ENCODE measurements around the gene IPO7. TPM values are rescaled to one million over a fixed set of nuclear protein-coding genes. Genes with fewer than 3 reads are reported as not detected.

The IPO7 gene
- total and polyA plus RNA-seq, 2 of the 13 experiments (the other 11 are each of a cell fraction or from before 2014, with no cell fraction given): 59.4 to 98.4 TPM

- Histone ChIP-seq H3K27me3 (ENCODE audit: control insufficient read depth in 1 of 2, insufficient read depth in 2 of 2, low read length in 2 of 2) (no peaks in the 10 kb centered on the region), H3K36me3 (replicated peaks in 1 of 2; ENCODE audit: control insufficient read depth in 1 of 2, insufficient read depth in 2 of 2, low read length in 2 of 2) (peaks cover 3 to 14% of the 10 kb centered on the region in 2 experiments; a peak in 3 of 5 replicates), H2AFZ (ENCODE audit: low read length) (no peak overlapping the region), H3K4me1 (ENCODE audit: insufficient read depth, low read length) (no peaks in the 10 kb centered on the region), H3K79me2 (ENCODE audit: insufficient read depth, low read length) (no peaks in the 10 kb centered on the region), H3K4me3 (replicated peaks in 1 of 3; ENCODE audit: insufficient read depth in 1 of 3, low read depth in 2 of 3, low read length in 3 of 3) (no peak overlapping the region), H3K27ac (ENCODE audit: extremely low read length, insufficient read depth, low read length) (no peak overlapping the region), H3K4me2 (ENCODE audit: low read depth, low read length) (no peak overlapping the region), H3K9me3 (ENCODE audit: low read length) (no peaks in the 10 kb centered on the region), H4K20me1 (ENCODE audit: insufficient read depth, low read length) (no peaks in the 10 kb centered on the region), H3K9ac (ENCODE audit: insufficient read depth, low read depth, low read length) (no peak overlapping the region)
- ATAC-seq (peak; percentile 13; the same call in 1 of the 3 replicates), FAIRE-seq (no peak), DNase-seq (ENCODE audit: low spot score) (no peak)
- no TSS peak for BruUV-seq (replicated peaks)
- WGBS (ENCODE audit: low lambda C conversion rate): 96% methylated on average over 9 of the region's 9 CpGs
- in situ Hi-C loops (cut with HindIII; ENCODE audit: extremely low pct_ligation_motif_present, low pct_unique_long_range_greater_than_20kb) (no loop called here), intact Hi-C loops (cut with micrococcal nuclease; ENCODE audit: unreplicated experiment) (loop anchor here (10.0 kb wide), 1 partner anchor 56 kb away; no protein-coding TSS in a partner anchor)
- ChIA-PET POLR2A (interaction anchor here (3.0 kb wide), 1 partner anchor 11 kb away, joined by 27 read pairs; the partner anchor contains the start of gene ZNF143), CTCF (ENCODE audit: low intra/inter-chr PET ratio, low total read pairs) (no interaction called here)
- TF ChIP-seq RERE (CRISPR knock-in tag; IDR thresholded peaks at IDR 0.05; ENCODE audit: low read depth) (no peak), GPN1 (CRISPR knock-in tag; IDR thresholded peaks at IDR 0.05; ENCODE audit: borderline replicate concordance) (no peak), AFF4 (CRISPR knock-in tag; IDR thresholded peaks at IDR 0.05) (no peak), ZNF256 (CRISPR knock-in tag; conservative IDR thresholded peaks at IDR 0.05) (no peak), SOX13 (IDR thresholded peaks at IDR 0.05) (no peak), SOX13 (CRISPR knock-in tag; conservative IDR thresholded peaks at IDR 0.05 in 1 of 2, IDR thresholded peaks at IDR 0.05 in 1 of 2) (no peak), HINFP (CRISPR knock-in tag; IDR thresholded peaks at IDR 0.05; ENCODE audit: low read depth) (no peak), LRRFIP1 (CRISPR knock-in tag; conservative IDR thresholded peaks at IDR 0.05) (no peak)
Measured at GRCh38 chr11:9448576-9449352, 64.3 kb downstream of the IPO7 start.

Data from HepG2 (cell line).